Measurements from ENCODE around the gene FXYD7.
"Not testable (repeated sequence)": the region's sequence is repeated elsewhere in the genome, so short reads cannot be mapped to it uniquely, and the experiment has no call there.

The FXYD7 gene

GRCh38 chr19:35184267-35184666 is 41.2 kb downstream of the FXYD7 start:
- DNase-seq (ENCODE audit: extremely low read depth, low read depth): no peak
- no peak for TF ChIP-seq CTCF (IDR thresholded peaks at IDR 0.05; ENCODE audit: low read depth, low read length)

- TF ChIP-seq CTCF (IDR thresholded peaks at IDR 0.05; ENCODE audit: low read depth, low read length): no peak
- no peak for DNase-seq (ENCODE audit: extremely low read depth, low read depth)
These were observed 41.8 kb downstream of the FXYD7 start for GRCh38 chr19:35184884-35185283.

GRCh38 chr19:35194012-35194984 is 51.2 kb downstream of the FXYD7 start:
- no peak for DNase-seq (ENCODE audit: extremely low read depth, low read depth)

GRCh38 chr19:35195830-35196229 is 52.8 kb downstream of the FXYD7 start:
- DNase-seq (ENCODE audit: extremely low read depth, low read depth): no peak
- no peak for TF ChIP-seq CTCF (IDR thresholded peaks at IDR 0.05; ENCODE audit: low read depth, low read length)

More at GRCh38 chr19:35194012-35194984, 51.2 kb downstream of the FXYD7 start:
- no peak for TF ChIP-seq CTCF (IDR thresholded peaks at IDR 0.05; ENCODE audit: low read depth, low read length)

GRCh38 chr19:35196861-35197260 is 53.8 kb downstream of the FXYD7 start:
- DNase-seq (ENCODE audit: extremely low read depth, low read depth): not testable (repeated sequence)

GRCh38 chr19:35199481-35199880 is 56.4 kb downstream of the FXYD7 start:
- no peak for DNase-seq (ENCODE audit: extremely low read depth, low read depth)
- no peak for TF ChIP-seq CTCF (IDR thresholded peaks at IDR 0.05; ENCODE audit: low read depth, low read length)

- DNase-seq (ENCODE audit: extremely low read depth, low read depth): no peak
- no peak for TF ChIP-seq CTCF (IDR thresholded peaks at IDR 0.05; ENCODE audit: low read depth, low read length)
These were observed 60.0 kb downstream of the FXYD7 start for GRCh38 chr19:35202722-35203688.

Data from AG09319 (cell line).